Activated CD8-positive, alpha-beta memory T cell treated with anti-CD3 and anti-CD28 coated beads for 4 hours (primary cell): ENCODE results near the gene OXA1L.
"Not testable (repeated sequence)": the region's sequence is repeated elsewhere in the genome, so short reads cannot be mapped to it uniquely, and the experiment has no call there.

Experiments
- DNase-seq, 2 donors: peaks; one replicate each; pipeline ENCODE4 v3.0.0-alpha.2; 2020; ENCODE audit warnings: low read depth in 2 of 2

OXA1L gene

GRCh38 chr14:22798528-22798927 lies 32.0 kb downstream of the OXA1L start:
- no peak for DNase-seq

GRCh38 chr14:22800346-22800745 lies 33.9 kb downstream of the OXA1L start:
- no peak for DNase-seq

DNA sequence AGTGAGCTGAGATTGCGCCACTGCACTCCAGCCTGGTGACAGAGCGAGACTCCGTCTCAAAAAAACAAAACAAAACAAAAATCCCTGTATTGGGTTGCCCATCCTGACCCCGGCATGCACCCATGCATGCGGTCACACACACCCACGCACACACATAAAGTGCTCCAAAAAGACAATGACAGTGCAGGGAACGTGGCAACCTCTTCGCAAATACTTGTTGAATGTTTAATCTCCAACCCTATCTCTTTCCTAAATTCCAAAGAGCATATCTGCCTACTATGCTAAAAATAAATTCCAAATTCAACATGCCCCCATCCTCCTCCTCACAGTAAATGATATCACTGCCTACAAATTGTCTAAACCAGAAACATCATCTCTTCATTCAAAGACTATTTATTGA lies 35.2 kb downstream of the OXA1L start:
- no peak for DNase-seq

- no peak for DNase-seq
These were observed 36.6 kb downstream of the OXA1L start for GRCh38 chr14:22802860-22803686.

DNA sequence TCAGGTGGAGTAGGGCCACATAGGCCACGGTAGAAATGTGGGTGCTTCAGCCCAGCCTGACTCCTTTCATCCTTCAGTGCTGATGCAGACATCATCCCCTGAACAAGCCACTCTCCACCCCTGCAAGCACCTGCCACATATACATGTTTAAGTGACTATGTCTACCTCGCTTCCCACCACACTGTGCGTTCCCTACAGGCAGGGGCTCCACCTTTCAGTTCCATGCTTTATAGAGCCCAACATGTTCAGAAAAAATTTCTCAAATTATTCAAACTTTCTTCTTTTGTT lies 37.1 kb downstream of the OXA1L start:
- DNase-seq, result no peak

DNA sequence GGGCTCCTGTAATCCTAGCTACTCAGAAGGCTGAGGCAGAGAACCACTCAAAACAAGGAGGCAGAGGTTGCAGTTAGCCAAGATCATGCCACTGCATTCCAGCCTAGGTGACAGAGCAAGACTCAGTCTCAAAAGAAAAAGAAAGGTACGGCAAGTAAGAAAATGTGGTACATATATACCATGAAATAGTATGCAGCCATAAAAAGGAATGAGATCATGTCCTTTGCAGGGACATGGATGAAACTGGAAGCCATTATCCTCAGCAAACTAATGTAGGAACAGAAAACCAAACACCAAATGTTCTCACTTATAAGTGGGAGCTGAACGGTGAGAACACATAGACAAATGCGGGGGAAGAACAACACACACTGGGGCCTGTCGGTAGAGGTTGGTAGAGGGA lies 38.7 kb downstream of the OXA1L start:
- DNase-seq, result not testable (repeated sequence)

DNA sequence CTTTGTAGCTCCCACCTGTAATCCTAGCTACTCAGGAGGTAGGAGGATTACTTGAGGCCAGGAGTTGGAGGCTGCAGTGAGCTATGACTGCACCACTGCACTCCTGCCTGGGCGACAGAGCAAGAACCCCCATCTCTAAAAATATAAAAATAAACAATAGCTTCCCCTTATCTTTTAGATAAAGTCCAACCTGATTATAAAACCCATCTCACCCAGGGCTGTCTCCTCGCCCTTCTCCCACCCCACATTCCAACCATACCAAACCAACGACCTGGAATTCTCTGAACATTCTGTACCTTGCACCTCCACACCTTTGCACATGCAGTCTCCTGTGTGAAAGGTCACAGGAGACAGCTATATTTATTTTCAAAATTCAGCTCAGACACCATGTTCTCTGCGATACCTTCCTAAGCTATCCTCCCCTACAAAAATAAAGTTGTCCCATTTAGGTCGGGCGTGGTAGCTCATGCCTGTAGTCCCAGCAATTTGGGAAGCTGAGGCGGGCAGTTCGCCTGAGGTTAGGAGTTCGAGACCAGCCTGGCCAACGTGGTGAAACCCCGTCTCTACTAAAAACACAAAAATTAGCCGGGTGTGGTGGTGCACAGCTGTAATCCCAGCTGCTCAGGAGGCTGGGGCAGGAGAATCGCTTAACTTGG lies 41.1 kb downstream of the OXA1L start:
- DNase-seq, result no peak

DNA sequence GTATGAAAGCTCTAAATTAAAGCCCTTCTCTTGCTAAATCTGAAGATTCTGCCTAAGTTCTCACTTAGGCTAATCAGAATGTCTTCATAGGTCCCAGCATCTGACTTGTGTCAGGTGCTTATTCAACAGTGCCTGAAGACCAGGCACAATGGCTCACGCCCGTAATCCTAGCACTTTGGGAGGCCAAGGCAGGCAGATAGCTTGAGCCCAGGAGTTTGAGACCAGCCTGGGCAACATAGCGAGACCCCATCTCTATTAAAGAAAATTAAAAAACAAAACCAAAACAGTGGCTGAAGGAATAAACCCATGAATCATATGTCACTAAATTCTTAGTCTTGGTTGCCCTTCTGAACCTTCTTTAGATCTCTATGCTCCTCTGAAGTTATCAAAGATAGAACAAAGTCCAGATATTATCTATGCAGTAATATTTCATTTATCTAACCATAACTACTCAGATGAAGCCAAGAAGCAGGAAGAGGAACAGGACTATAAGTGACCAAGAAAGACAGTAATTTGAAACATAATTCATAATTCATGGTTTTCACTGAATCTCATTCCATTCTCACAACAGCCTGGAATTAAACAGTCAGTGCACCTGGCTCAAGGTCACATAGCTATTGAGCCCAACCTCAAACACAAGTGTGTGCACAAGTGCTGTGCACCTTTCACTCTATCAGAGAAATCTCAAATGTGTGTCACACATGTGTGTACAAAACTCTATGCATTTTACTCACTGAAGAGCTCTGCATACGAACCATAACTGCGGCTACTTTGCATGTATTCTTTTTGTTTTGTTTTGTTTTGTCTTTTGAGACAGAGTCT lies 42.1 kb downstream of the OXA1L start:
- no peak for DNase-seq

DNA sequence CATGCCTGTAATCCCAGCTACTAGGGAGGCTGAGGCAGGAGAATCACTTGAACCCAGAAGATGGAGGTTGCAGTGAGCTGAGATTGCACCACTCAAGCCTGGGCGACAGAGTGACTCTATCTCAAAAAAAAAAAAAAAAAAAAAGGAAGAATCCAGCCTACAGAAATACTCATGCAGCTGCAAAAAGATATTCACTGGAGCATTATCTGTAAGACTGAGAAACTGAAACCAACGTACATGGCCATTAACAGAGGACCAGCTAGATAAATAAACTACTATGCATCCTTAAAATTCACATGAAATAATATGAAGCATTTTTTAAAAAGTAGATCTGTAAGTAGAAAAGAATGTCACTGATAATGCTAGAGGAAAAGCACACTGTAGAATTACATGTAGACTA lies 45.2 kb downstream of the OXA1L start:
- no peak for DNase-seq

DNA sequence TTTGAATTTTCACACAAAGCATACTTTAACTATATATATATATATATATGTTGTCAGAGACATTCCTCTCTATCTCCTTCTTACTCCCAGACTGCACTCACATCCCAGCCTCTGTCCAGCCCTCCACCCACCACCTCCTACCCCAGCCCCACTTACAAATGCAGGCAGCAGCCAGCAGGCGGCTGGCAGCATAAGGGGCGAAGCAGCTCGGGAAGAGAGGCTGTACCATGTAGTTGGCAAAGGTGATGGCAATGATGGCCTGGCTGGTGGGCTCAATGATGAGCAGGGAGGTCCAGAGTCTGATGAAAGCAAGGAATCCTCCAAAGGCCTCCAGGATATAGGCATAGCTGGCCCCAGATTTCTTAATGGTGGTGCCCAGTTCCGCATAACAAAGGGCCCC lies 46.3 kb downstream of the OXA1L start:
- DNase-seq, result no peak

DNA sequence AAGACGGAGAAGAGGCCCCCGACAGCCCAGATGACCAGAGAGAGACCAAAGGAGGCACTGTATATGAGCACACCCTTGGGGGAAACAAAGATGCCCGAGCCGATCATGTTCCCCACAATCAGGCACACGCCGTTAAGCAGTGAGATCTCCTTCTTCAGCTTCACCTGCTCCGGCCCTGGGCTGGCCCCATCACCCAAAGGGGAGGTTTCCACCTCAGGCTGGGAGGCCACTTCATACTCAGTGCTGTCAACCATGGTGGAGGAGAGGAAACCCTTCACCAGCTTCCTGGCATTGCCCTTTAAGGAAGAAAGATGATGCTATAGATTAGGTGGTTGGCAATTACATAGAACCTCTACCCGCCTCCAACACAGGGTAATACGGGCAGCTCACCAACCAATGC lies 46.7 kb downstream of the OXA1L start:
- DNase-seq, result no peak

- no peak for DNase-seq
These were observed 47.9 kb downstream of the OXA1L start for GRCh38 chr14:22814373-22814772.

DNA sequence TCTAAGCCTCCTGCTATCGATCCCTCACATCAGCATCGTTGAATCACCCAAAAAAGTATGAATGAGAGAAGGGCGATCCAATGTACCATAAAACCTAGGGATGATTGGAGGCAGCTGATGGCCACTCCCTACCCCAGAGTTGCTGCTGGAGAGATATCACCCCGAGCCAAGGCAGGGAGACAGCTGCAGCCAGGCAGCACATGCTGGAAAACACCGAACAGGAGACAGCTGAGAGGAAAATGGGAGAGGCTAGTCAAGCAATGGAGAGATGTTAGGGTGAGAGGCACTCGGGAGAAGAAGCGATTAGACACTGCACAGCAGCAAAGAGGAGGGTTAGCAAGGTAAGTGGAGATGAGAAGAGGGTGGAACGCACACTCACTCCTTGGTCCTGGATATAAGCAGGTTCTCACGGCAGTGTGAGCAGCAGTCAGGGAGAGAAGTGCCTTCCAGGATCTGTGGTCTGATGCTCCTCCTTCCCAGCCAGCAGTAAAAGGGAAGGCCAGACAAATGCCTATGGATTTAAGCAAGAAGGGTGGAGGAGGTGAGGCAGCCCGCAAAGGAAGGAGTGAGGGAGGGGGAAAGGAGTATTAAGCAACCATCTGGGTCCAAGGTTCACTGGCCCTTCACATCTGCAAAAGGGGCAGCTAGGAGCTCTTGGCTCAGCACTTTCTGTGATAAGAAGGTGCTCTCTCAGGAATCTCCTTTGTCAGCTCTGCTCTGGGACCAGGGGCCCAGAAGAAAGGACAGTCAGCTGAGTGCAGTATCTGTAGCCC lies 48.6 kb downstream of the OXA1L start, which contains the start of gene SLC7A7:
TSS of gene SLC7A7 (minus strand) at position 495 of the 773 bp plus-strand sequence. CDS start 2,037 bp downstream, outside the sequence.
- DNase-seq, result no peak

DNA sequence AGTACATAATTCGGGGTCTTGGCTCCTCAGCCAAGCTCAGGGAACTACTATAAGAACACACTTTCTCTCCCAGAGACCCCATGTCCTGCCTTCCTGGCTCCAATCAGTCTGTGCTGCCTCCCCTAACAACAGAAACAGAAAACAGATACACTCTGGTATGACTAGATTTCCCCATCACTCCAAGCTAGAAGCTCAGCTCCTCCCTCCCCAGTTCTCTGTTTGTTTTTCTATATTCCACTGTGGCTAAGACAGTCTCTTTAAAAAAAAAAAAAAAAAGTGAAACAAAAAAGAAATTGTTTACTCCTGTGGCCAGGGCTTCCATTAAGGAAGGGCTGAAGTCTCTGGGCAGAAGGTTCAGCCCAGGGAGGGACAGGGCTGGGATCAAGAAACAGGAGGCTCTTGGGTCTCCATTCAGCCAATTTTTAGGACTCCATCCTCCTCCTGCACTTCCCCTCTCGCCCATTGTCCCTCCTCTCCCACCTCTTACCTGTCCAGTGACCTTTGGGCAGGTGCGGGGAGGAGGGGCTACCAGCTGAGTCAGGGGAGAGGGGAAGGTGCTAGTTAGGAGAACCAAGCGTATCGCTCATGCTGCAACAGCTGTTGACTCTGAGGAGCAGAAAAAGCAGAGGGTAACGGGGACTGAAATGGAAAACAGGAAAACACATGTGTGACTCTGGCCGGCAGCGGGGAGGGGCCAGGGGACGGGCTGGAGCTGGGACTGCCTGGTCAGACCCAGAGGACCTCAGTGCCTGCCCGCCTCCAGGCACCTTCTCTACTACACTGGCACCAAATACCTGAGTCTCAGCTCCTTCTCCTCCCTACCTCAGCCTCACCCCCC lies 52.9 kb downstream of the OXA1L start:
- no peak for DNase-seq

DNA sequence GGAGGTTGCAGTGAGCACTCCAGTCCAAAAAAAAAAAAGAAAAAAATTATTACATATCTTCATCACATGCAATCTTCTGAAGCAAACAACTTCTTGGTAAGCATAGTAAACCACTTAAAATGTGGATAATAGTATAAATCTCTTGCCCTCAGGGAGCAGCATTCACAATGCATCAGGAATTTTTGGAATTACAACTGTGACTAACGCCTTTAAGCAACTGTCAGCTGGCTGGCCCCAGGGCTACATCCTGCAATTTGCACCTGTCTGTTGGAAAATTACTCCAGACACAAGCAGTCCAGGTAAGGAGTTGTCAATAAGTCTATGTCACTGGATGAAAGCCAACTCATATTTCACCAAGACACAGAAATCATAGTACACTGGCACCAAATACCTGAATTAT lies 54.2 kb downstream of the OXA1L start:
- no peak for DNase-seq

- no peak for DNase-seq
These were observed 54.9 kb downstream of the OXA1L start for GRCh38 chr14:22821193-22822015.

DNA sequence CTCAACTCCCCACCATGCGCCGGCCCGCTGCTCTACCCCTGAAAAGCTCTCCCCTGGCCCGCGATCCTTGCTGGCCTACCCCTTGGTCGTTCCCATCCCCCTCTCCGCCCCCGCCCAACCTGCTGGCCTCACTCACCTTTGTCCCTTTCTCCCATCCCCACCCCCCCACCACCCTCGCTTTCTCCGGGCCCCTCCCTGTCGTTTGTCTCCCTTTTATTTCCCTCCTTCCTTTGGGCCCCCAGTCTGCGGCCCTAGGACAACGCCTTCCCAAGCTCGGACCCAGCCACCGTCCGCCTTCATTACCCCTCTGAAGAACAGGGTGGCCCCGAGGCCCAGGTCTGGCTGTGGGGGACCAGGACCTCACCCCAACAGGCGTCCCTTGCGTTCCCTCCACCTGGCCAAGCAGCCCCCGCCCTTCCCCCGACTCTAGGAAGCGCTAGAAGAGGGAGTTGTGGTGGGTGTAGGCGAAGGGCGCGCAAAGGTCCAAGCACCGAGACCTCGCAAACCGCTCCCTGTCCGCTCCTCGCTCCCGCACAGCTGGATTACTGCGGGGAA lies 55.6 kb downstream of the OXA1L start:
- no peak for DNase-seq
